Measurements from ENCODE around the gene CASD1.

- TF ChIP-seq, protein P1, sequence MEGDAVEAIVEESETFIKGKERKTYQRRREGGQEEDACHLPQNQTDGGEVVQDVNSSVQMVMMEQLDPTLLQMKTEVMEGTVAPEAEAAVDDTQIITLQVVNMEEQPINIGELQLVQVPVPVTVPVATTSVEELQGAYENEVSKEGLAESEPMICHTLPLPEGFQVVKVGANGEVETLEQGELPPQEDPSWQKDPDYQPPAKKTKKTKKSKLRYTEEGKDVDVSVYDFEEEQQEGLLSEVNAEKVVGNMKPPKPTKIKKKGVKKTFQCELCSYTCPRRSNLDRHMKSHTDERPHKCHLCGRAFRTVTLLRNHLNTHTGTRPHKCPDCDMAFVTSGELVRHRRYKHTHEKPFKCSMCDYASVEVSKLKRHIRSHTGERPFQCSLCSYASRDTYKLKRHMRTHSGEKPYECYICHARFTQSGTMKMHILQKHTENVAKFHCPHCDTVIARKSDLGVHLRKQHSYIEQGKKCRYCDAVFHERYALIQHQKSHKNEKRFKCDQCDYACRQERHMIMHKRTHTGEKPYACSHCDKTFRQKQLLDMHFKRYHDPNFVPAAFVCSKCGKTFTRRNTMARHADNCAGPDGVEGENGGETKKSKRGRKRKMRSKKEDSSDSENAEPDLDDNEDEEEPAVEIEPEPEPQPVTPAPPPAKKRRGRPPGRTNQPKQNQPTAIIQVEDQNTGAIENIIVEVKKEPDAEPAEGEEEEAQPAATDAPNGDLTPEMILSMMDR (IDR thresholded peaks at IDR 0.05): no peak
- TF ChIP-seq POLR2A (IDR thresholded peaks at IDR 0.05) (no peak), EP300 (IDR thresholded peaks at IDR 0.05) (no peak)
These were observed 90.7 kb downstream of the CASD1 start for GRCh38 chr7:94600267-94600666.

All from tibial nerve (tissue), 4 donors.